ENCODE results near the gene DYNC1LI1.

Gene DYNC1LI1

GRCh38 chr3:32557640-32558352 lies 12.9 kb downstream of the DYNC1LI1 start:
- in situ Hi-C loops (cut with HindIII; ENCODE audit: low sequenced_read_pairs): no loop called here
- DNase-seq (ENCODE audit: low read depth, low spot score): no peak
- no peak overlapping the region for H3K4me3 ChIP-seq (ENCODE audit: low read depth, low read length)
- no peak for TF ChIP-seq CTCF (IDR thresholded peaks at IDR 0.05; ENCODE audit: low read depth, low read length)

GRCh38 chr3:32556332-32556731 lies 14.3 kb downstream of the DYNC1LI1 start:
- in situ Hi-C loops (cut with HindIII; ENCODE audit: low sequenced_read_pairs): no loop called here
- no peak for TF ChIP-seq CTCF (IDR thresholded peaks at IDR 0.05; ENCODE audit: low read depth, low read length)
- no peak overlapping the region for H3K4me3 ChIP-seq (ENCODE audit: low read depth, low read length)
- no peak for DNase-seq (ENCODE audit: low read depth, low spot score)

GRCh38 chr3:32553973-32554372 lies 16.7 kb downstream of the DYNC1LI1 start:
- no peak overlapping the region for H3K4me3 ChIP-seq (ENCODE audit: low read depth, low read length)
- in situ Hi-C loops (cut with HindIII; ENCODE audit: low sequenced_read_pairs): no loop called here
- no peak for TF ChIP-seq CTCF (IDR thresholded peaks at IDR 0.05; ENCODE audit: low read depth, low read length)
- DNase-seq (ENCODE audit: low read depth, low spot score): no peak

GRCh38 chr3:32553459-32553858 lies 17.2 kb downstream of the DYNC1LI1 start:
- in situ Hi-C loops (cut with HindIII; ENCODE audit: low sequenced_read_pairs): no loop called here
- no peak overlapping the region for H3K4me3 ChIP-seq (ENCODE audit: low read depth, low read length)
- no peak for DNase-seq (ENCODE audit: low read depth, low spot score)
- TF ChIP-seq CTCF (IDR thresholded peaks at IDR 0.05; ENCODE audit: low read depth, low read length): no peak

- TF ChIP-seq CTCF (IDR thresholded peaks at IDR 0.05; ENCODE audit: low read depth, low read length): no peak
- DNase-seq (ENCODE audit: low read depth, low spot score): no peak
- in situ Hi-C loops (cut with HindIII; ENCODE audit: low sequenced_read_pairs): no loop called here
- no peak overlapping the region for H3K4me3 ChIP-seq (ENCODE audit: low read depth, low read length)
These were observed 18.6 kb downstream of the DYNC1LI1 start for GRCh38 chr3:32552013-32552412.

- no peak for DNase-seq (ENCODE audit: low read depth, low spot score)
- no peak overlapping the region for H3K4me3 ChIP-seq (ENCODE audit: low read depth, low read length)
- in situ Hi-C loops (cut with HindIII; ENCODE audit: low sequenced_read_pairs): no loop called here
- no peak for TF ChIP-seq CTCF (IDR thresholded peaks at IDR 0.05; ENCODE audit: low read depth, low read length)
These were observed 19.2 kb downstream of the DYNC1LI1 start for GRCh38 chr3:32551496-32551895.

All from astrocyte of the spinal cord (primary cell).